Spleen (tissue), 7 donors: ENCODE measurements around the gene SUSD3.

Experiments used
- POLR2A ChIP-seq, 3 donors: fragments of 450-650 bp; IDR thresholded peaks; one replicate each; pipeline ENCODE4 v1.5.1; 2017; ENCODE audit warnings: antibody characterized with exemption in 3 of 3, mild to moderate bottlenecking in 1 of 3
- TF ChIP-seq, protein P1 (sequence below), 11 experiments: fragments of 200-600 bp in 7 of 11; fragments of 450-650 bp in 4 of 11; sonication (generic) in 4 of 11; IDR thresholded peaks in 8 of 11; conservative IDR thresholded peaks in 3 of 11; 1 replicate in 7 of 11; 2 replicates in 4 of 11; pipeline versions ENCODE4 v1.4.0 to v1.8.0; 2016 to 2021; ENCODE audit warnings: antibody characterized with exemption in 11 of 11, inconsistent platforms in 4 of 11, mild to moderate bottlenecking in 1 of 11
- donor health status: DM: no; HTN: no; CAD: no; lungs with moderate emphysema.
- donor health status: DM: no; HTN: no; CAD: no.
- donor health status: DM: no; HTN: no; CAD: no.

DNA sequence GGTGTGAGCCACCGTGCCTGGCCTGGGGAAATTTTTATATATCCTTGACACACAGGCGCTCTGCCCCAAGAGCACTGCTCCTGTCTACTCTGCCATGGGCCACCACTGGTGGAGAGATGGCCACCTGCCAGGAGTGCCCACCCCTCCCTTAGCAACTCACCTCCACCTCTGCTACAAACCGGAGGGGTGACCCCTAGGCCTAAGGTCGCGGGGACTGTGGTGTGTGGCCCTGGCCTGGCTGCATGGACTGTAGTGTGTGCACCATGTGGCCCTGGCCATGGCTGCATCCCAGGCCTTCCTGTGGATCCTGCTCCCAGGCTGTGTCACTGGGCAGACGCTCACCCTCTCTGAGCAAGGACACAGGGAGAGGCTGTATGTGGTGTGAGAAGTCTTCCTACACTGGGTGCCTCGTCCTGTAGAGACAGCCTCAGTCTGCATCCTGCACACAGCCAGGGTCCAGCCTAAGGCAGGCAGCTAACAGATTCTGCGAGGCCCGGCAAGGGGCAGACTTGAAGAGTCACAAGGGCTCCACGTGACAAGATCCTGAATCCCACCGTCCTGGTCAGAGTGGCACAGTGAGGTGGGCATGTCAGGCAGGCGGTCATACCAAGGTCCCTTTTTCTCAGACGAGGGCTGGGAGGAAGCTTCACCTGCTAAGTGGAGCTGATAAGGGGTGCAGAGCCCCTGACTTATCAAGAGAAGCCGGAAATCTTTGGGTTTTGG, 65.2 kb downstream of the SUSD3 start:
- TF ChIP-seq, protein P1, sequence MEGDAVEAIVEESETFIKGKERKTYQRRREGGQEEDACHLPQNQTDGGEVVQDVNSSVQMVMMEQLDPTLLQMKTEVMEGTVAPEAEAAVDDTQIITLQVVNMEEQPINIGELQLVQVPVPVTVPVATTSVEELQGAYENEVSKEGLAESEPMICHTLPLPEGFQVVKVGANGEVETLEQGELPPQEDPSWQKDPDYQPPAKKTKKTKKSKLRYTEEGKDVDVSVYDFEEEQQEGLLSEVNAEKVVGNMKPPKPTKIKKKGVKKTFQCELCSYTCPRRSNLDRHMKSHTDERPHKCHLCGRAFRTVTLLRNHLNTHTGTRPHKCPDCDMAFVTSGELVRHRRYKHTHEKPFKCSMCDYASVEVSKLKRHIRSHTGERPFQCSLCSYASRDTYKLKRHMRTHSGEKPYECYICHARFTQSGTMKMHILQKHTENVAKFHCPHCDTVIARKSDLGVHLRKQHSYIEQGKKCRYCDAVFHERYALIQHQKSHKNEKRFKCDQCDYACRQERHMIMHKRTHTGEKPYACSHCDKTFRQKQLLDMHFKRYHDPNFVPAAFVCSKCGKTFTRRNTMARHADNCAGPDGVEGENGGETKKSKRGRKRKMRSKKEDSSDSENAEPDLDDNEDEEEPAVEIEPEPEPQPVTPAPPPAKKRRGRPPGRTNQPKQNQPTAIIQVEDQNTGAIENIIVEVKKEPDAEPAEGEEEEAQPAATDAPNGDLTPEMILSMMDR (IDR thresholded peaks at IDR 0.05 in 8 of 11, conservative IDR thresholded peaks at IDR 0.05 in 3 of 11), result no peak
- no peak for TF ChIP-seq POLR2A (IDR thresholded peaks at IDR 0.05)
